Loucy (cell line): ENCODE data around the gene ADSL.

Source experiments
- CTCF ChIP-seq: fragments of 200-600 bp; sonication (generic); conservative IDR thresholded peaks from 2 replicates; pipeline ENCODE4 v1.5.1; 2014; ENCODE audit warnings: mild to moderate bottlenecking, antibody characterized with exemption, low read length
- EZH2phosphoT487 ChIP-seq: fragments of 200-600 bp; IDR thresholded peaks from 2 replicates; pipeline ENCODE4 v1.6.1; 2018; ENCODE audit warnings: antibody characterized with exemption, mild to moderate bottlenecking, moderate library complexity, borderline replicate concordance

- TF ChIP-seq CTCF (no peak), EZH2phosphoT487 (no peak)
These were observed 49.3 kb downstream of the ADSL start for GRCh38 chr22:40395607-40396006.
